H1 (cell line): ENCODE measurements around the gene LRRC23. TPM values are rescaled to one million over a fixed set of nuclear protein-coding genes. Genes with fewer than 3 reads are reported as not detected.
A peak's percentile ranks its signal among the peaks of the same experiment; 100 is the strongest.

Source experiments
- ATF3 ChIP-seq: IDR thresholded peaks from 2 replicates; pipeline ENCODE4 v1.6.1; 2011; ENCODE audit warnings: low read depth, mild to moderate bottlenecking, low read length; ENCODE audit not compliant: insufficient read depth
- BRCA1 ChIP-seq: IDR thresholded peaks from 2 replicates; pipeline ENCODE4 v1.6.1; 2012; ENCODE audit warnings: low read depth, low read length, improper control_type of control experiment
- CHD7 ChIP-seq: fragments of 300-600 bp; sonication (generic); IDR thresholded peaks from 2 replicates; pipeline ENCODE4 v1.7.1; 2012; ENCODE audit warnings: low read length, moderate library complexity, mild to moderate bottlenecking, inconsistent platforms; ENCODE audit not compliant: insufficient replicate concordance
- EGR1 ChIP-seq: IDR thresholded peaks from 2 replicates; pipeline ENCODE4 v1.6.1; 2011; ENCODE audit warnings: low read depth, low read length, borderline replicate concordance
- GTF2F1 ChIP-seq: IDR thresholded peaks from 2 replicates; pipeline ENCODE4 v1.6.1; 2012; ENCODE audit warnings: low read depth, low read length, improper control_type of control experiment, borderline replicate concordance
- POLR2AphosphoS5 ChIP-seq: IDR thresholded peaks from 2 replicates; pipeline ENCODE4 v1.6.1; 2011; ENCODE audit warnings: low read depth, low read length
- RNF2 ChIP-seq: fragments of 200-900, 300-1000 bp; sonication (generic); IDR thresholded peaks from 2 replicates; pipeline ENCODE4 v1.7.1; 2016; ENCODE audit warnings: borderline replicate concordance, low read depth, mild to moderate bottlenecking, antibody characterized with exemption, low read length; ENCODE audit not compliant: poor library complexity, severe bottlenecking; ENCODE audit errors: missing control alignments
- TAF1 ChIP-seq: IDR thresholded peaks from 2 replicates; pipeline ENCODE4 v1.6.1; 2011; ENCODE audit warnings: mild to moderate bottlenecking, low read depth, low read length
- TBP ChIP-seq: IDR thresholded peaks from 2 replicates; pipeline ENCODE4 v1.6.1; 2011; ENCODE audit warnings: low read depth, low read length, improper control_type of control experiment
- polyA plus RNA-seq, 7 experiments: library from polyadenylated mRNA; depleted of rRNA in 3 of 7; stranded (reverse) in 5 of 7; unstranded in 2 of 7; fragments of >200 nt in 5 of 7; fragments of 200-250 nt in 2 of 7; gene quantifications; 1 replicate in 5 of 7; 2 replicates in 1 of 7; 4 replicates in 1 of 7; pipeline versions ENCODE4 v1.2.1 to v1.2.3, GENCODE V29; 2011 to 2013; ENCODE audit warnings: missing spikeins in 2 of 7, mixed read lengths in 2 of 7
- total RNA-seq: library from RNA; stranded (reverse); fragmentation: NEBNext Ultra II Directional; extraction: Animal tissue kit (Norgen Biotek cat#: 25700); gene quantifications from 2 replicates; pipeline ENCODE4 v1.2.1, GENCODE V29; 2021

LRRC23 gene
- total and polyA plus RNA-seq, 2 of the 8 experiments (the other 6 are each of a cell fraction or from before 2014, with no cell fraction given) = 2.5 to 3.6 TPM

GRCh38 chr12:6867413-6868210 lies 37.0 kb upstream of the LRRC23 start, which contains the start of gene TPI1 (continued):
- no peak for TF ChIP-seq CHD7
- no peak for TF ChIP-seq ATF3
- TF ChIP-seq BRCA1 = no peak
- TF ChIP-seq RNF2 = no peak
- TF ChIP-seq TAF1 = peak; percentile 97
- peak; percentile 93 for TF ChIP-seq GTF2F1
- TF ChIP-seq TBP = peak; percentile 96
- TF ChIP-seq EGR1 = no peak
- peak; percentile 97 for TF ChIP-seq POLR2AphosphoS5
